ENCODE data around the gene ECI1.

The ECI1 gene

DNA sequence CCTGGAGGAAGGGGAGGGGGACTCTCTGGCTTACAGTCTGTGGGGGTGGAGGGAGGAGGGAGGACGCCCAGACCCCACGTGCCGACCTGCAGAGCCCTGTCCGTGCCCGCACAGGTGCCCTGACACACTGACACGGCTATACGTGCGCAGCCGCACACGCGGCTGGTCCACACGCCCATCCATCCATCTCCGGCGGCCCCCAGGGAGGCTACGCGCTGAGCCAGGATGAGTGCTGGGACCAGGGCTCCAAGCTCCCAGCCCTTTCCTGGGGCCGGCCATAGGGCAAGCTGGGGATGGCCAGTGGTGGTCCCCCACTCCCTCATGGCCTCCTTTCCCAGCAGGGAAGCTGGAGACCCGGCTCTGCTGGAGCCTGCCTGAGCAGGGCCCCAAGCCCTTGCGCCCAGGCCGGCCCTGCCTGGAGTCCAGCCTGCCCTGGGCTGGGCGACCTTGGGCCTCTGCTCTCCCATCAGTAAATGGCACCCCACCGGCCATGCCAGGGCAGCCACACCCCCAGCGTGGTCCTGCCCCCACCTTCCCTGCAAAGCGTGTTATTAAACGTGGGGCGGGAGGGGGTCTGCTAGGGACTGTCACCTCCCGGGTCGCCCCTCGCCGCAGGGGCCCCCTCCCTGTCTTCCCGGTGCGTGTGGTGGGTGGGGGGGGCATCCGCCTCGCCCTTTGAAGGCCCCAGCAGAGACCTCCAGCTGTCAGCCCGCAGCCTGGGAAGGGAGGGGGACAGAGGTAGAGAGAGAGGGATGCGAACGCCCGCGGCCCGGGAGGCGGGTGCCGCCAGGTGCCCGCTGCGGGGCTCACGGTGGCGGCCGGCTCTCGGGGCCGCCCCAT, 55.8 kb downstream of the ECI1 start:
- DNase-seq (ENCODE audit: low spot score), result no peak

DNA sequence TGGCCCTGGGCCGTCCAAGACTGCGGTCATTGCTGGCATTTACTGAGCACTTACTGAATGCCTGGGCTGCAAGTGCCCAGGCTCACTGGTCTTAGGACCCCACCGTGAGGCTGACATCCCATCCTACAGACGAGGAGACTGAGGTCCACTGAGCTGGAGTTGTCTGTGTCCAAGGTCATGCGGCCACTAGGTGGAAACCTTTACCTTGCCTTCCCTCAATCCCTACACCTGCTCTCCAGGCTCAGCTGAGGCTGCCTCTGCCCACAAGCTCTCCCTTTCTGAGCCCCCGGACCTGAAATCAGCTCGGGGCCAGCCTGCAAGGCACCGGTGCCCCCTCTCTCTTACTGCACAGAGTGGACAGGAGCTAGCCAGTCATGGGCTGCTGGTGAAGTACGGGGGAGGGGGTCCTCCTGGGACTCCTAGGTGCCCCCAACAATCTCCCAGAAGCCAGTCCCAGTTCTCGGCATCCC, 56.5 kb downstream of the ECI1 start:
- DNase-seq (ENCODE audit: low spot score), result no peak

DNA sequence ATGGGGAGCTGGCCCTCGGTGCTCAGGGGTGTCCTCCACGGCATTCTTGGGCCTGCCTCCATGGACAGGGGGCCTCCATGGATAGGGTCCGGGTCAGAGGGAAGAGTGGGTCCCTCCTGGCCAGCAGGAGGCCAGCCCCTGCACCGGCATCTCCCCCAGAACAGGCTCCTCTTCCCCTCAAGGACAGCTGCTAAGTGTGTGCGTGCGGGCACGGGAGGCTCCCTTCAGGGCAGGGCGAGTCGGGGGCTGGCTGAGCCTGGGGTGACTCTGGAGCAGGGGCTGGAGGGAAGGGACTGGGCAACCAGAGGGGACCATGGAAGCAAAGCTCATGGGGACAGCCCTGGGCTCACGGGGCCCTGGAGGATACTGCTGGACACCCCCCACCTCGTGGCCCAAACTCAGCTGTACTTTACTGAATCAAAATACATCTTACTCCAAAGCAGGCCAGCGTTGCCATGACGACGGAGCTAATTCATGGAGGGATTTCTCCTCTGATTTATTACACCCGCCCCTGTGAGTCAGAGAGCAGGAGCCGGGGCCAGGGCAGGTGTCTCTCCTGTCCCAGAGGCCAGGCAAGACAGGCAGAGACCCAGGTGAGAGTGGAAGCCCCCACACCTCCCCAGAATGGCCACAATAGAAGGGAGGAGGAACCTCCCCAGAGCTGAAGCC, 57.1 kb downstream of the ECI1 start:
- DNase-seq (ENCODE audit: low spot score), result no peak

DNA sequence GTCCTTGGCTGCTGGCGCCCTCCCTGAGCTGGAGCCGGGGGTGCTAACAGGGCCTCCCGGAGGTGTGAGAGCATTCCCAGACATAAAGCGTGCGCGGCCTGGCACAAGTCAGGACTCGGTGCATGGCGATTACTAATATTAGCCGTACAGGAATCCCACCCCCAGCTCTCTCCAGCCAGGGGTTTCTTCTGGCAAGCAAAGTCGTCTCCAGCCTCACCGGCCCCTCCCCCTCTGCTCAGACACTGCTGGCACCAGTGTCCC, 60.0 kb downstream of the ECI1 start:
- no peak for DNase-seq (ENCODE audit: low spot score)

- DNase-seq (ENCODE audit: low spot score), result peak; percentile 29
Observed at GRCh38 chr16:2190659-2191445, 60.5 kb downstream of the ECI1 start.

GRCh38 chr16:2190002-2190658, 61.3 kb downstream of the ECI1 start:
- no peak for DNase-seq (ENCODE audit: low spot score)
